NCI-H1092 (cell line): ENCODE data around the gene APH1A.
"Not testable (repeated sequence)": the region's sequence is repeated elsewhere in the genome, so short reads cannot be mapped to it uniquely, and the experiment has no call there.

Experiments used
- DNase-seq: peaks from one replicate; lab custom pipeline; 2025; lab: John Stamatoyannopoulos, UW

The APH1A gene

DNA sequence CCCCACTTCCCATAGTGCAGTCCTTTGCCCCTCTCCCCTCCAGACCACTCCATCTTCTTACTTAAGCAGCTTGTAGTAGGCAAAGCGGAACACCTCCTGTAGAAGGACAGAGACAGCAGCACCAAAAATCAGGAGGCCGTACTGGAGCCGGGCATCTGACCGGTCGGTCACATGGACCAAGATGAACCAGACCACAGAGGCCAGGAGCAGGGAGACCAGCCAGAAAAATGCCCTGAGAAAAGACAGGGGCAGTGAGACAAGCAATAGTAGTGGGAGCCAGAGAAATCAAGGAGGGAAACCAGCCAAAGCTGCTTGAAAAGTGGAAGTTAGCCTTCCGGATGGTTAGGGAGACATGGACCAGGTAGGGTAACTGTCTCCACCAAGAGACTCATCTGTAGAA lies 920 bp downstream of the APH1A start:
- DNase-seq, result no peak

DNA sequence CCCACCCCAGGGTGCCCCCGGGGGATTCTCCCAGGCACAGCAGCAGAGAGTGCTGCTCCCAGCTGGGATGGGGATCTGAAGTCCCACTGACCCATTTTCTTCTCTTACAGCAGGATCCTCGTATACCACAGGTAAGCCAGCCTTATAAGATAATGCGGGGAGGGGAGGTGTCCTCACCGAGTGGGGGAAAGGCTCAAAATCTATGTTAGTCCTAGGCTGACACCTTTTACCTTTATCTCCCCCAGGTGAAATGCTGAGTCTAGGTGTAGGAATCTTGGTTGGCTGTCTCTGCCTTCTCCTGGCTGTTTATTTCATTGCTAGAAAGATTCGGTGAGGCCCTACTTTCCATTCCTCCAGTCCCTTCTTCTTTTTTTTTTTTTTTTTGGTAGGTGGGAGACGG lies 5.3 kb downstream of the APH1A start:
- no peak for DNase-seq

DNA sequence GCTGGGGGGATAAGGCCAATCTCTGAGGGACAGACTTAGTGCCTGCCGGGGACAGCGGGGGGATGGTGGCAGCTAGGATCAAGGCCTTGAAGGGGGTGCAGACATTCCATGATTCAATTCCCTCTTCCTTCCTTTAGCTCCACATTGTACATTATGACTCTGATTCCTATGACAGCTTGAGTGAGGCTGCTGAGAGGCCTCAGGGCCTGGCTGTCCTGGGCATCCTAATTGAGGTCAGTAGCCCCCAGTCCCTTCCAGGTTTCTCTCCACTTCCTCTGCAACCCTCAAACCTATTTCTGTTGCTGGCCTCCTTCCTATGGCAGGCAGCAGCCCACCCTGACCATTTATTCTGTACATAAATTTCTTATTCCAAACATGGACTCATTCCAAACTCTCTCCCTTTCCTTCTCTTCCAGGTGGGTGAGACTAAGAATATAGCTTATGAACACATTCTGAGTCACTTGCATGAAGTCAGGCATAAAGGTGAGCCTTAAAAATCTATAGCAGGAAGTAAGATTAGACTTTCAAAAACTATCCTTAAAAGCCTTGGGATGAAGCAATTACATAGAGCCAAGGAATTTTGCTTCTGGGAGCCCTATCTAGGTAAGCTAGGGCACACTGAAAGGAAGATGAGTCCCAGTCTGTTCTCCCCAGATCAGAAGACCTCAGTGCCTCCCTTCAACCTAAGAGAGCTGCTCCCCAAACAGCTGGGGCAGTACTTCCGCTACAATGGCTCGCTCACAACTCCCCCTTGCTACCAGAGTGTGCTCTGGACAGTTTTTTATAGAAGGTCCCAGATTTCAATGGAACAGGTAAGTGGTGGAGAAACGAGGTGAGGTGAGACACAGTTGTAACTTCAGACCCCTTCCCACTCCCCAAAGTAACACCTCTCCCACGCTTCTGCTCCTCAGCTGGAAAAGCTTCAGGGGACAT lies 6.2 kb downstream of the APH1A start:
- DNase-seq, result no peak

DNA sequence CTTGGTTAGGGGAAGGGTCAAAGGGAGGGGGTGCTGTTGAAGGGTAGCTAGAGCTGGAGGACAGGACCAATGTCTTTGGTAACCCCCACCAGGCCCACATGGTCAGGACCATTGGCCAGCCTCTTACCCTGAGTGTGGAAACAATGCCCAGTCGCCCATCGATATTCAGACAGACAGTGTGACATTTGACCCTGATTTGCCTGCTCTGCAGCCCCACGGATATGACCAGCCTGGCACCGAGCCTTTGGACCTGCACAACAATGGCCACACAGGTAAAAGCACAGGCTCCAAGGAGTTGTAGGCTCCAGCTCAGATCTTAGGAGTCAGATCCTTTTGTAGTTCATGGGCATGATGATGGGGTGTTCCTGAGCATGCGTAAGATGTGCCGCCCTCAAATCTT lies 7.4 kb downstream of the APH1A start:
- DNase-seq, result no peak

DNA sequence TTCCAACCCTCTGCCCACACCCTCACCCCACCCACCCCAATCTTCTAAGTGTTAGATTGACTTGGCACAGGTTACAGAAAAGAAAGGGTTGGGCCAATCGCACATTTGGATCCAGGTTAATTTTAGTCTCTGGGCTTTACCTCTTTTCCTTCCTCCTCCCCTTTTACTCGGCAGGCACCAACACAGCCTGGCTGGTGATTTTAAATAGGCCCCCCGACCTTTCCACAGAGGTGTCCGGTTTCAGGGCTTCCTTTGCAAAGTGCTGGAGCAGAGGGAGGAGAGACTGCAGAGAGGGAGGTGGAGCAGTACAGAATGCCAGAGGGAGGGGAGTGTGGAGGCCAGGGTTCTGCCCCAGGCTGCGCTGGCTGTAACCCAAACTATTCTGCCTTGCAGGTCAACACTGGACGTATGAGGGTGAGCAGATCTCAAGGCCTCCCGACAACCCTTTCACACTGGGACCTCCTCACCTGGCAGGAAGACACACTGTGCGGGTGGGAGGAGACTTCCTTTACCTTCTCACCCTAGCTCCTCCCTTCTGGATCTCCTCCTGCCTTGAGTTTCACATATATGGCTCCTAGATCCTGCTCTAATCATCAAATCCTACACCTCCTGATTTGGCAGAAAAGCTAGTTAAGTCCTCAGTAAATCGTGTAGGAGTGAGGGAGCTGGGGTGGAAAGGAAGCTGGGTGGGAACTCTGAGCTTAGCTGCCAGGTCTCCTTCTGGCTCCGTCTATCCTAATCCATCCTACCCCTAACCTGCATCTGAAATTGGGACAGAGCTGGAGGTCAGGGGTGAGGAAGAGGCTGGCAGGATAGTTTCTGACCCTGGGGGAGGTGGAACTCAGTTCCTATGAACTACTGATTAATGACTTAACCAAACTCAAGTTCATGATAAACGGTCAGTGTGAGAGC lies 8.8 kb downstream of the APH1A start:
- DNase-seq, result peak; percentile 23

DNA sequence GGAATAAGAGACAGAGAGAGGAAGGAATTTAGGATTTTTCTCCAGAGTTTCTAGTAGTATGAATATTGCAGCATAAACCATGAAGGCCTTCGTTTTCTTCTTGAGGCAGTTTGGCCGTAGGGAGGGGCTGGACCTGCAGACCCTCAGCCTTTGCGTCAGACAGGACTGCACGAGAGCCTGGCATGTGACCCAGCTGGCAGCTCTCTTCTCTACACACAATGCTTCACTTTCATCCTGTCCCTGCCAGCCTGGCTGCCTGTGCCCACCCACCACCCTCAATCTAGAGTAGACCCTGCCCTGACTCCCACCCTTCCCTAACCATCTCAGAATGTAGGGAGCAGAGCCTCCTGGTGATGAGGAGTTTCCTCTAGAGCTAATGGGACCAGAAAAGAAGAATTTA lies 9.6 kb downstream of the APH1A start:
- no peak for DNase-seq

DNA sequence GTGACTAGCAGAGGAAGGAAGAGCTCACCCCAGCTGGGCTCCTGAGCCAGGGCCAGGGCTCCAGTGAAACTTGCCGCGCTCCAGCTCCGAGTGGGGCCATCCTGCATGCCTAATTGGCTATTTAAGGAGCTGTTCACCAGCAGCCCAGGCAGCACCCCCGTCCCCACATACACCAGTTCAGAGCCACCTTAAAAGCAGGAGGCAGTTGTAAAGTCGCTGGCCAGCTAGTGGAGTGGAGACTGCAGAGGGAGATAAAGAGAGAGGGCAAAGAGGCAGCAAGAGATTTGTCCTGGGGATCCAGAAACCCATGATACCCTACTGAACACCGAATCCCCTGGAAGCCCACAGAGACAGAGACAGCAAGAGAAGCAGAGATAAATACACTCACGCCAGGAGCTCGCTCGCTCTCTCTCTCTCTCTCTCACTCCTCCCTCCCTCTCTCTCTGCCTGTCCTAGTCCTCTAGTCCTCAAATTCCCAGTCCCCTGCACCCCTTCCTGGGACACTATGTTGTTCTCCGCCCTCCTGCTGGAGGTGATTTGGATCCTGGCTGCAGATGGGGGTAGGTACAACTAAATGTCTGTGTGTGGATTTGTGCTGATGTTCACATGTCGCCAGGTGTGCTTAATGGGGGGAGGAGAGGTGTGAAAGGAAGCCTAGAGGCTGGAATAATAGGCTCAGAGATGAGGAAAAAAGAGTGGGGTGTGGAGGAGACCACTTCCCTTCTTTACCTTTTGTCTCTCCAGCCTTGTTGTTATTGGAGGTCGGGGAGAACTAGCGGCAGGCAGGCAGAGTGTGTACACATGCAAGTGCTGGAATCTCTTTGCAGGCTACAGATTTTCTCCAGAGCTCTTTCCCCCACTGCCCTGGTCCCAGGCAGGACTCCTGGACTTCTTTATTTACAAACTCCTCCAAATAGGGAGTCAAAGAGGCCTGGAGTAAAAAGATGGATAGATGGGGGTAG lies 10.9 kb downstream of the APH1A start, which contains the start of gene CA14:
Gene CA14 (plus strand): TSS at position 151 of the 962 bp plus-strand sequence. CDS start 355 bp downstream, at position 506.
- no peak for DNase-seq

DNA sequence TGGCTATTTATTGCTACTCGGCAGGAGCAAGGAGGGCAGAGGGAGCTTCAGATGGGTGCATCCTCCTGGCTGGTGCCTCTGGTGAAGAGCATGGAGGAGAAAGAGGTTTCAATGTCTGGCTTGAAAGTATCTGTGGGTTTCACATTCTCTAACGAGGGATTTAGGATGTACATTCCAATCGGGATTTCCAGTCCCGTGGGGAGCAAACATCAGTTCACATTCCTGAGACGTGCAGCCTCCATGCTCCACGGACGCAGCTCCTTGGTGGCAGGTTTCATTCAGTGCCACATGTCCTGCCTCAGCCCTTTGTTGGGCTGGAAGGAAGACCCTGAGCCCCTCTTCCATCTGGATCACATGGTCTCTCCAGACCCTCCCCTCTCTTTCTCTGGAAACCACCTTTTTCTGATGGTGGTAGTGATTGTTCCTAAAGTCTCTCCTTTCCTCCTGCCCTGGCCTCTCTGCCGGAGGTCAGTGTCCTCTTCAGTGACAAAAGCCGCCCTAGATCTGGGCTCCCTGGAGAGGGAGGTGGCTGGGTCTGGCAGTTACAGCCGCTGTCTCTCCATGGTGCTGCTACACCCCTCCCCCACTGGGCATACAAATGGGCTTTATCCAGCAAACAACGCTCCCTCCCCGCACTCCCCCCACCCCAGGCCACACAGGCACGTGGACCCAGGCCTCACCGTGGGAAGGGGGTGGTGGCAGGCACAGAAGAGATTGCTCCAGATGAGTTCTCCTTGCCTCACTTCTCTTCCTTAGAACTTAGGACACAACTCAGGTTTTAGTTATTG lies 12.1 kb downstream of the APH1A start:
- DNase-seq, result no peak

DNA sequence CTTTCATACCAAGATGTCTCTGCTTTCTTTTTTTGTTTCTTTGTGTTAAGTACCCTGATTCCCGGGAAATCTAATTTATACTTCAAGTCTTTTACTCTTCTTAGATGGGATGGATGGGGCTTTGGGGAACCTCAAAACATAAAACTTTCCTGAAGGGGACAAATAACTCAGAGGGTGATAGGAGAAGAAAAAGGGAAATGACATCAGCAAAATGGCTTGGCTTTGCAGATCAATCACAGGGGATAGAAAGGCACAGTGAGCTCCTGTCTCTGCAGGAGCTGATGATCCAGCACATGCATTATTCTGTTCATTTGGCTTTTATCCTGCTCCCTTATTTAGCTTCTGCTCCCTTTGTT lies 12.6 kb downstream of the APH1A start:
- DNase-seq, result no peak

DNA sequence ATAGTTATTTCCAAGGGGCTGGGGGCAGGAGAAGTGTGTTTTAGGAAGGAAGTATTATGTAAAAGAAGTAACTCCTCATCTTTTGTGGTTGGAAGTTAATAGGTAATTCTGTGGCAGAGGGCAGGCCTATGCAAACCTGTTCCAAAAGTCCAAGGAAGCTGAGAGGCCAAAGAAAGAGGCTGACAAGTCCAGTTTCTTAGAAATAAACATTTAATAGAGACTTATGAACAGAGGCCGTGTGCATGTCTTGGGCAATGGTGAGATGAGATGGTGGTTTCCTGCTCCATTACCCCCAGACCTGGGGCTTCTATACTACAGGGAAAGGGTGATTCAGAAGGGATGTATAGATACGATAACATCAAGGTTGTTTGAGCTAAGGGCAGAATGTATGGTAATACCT lies 18.9 kb downstream of the APH1A start:
- DNase-seq, result no peak

DNA sequence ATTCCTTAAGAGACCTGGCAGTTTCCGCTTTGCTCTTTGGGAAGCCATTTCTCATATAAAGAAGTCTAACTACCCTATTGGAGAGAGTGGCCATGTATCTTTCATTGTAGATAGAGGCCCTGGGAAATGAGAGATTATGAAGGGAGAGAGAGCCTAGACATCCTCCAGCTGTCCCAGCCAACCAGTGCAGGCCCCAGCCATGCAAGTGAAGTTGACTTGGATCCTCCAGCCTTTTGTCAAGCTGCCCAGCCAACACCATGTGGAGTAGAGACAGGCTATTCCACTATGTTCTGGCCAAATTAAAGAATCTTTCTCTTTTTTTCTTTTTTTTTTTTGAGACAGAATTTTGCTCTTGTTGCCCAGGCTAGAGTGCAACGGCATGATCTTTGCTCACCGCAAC lies 25.8 kb downstream of the APH1A start:
- DNase-seq, result no peak

DNA sequence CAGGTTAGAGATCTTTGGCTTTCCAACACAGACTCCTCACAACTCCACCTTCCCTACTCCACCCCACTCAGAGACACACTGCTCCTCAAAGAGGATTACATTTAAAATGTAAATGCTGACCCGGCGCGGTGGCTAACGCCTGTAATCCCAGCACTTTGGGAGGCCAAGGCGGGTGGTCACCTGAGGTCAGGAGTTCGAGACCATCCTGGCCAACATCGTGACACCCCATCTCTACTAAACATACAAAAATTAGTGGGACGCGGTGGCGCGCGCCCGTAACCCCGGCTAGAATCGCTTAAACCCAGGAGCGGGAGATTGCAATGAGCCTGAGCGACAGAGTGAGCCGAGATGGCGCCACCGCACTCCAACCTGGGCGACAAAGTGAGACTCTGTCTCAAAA lies 31.1 kb downstream of the APH1A start:
- DNase-seq, result no peak

DNA sequence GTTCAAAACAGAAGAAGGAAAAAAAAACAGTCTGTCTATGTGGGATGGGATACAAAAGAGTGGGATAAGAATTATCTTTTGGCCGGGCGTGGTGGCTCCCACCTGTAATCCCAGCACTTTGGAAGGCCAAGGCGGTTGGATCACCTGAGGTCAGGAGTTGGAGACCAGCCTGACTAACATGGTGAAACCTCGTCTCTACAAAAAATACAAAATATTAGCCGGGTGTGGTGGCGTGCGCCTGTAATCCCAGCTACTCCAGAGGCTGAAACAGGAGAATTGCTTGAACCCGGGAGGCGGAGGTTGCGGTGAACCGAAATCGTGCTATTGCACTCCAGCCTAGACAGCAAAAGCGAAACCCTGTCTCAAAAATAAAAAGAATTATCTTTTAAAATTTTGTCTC lies 31.6 kb downstream of the APH1A start:
- not testable (repeated sequence) for DNase-seq

DNA sequence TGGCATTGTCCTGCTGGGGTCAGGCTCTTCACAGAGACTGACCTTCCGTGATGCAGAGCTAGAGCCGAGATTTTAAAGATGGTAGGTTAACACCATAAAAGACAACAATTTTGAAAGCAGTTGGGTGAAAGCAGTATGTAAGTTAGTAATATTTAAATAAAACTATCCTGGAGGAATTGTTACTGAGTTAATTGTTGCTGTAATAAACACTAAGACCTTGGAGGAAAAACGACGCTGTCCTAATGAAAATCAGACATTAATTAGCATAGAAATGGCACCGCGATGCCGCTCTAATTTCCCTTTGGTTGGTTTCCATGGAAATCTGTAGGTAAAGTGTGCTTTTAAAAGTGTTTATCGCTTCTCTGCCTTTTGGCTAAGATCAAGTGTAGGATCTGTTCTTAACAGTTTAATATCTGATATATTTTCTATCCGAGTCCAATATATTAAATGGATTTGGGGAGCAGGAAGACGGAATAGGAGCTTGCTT lies 32.2 kb downstream of the APH1A start:
- no peak for DNase-seq

DNA sequence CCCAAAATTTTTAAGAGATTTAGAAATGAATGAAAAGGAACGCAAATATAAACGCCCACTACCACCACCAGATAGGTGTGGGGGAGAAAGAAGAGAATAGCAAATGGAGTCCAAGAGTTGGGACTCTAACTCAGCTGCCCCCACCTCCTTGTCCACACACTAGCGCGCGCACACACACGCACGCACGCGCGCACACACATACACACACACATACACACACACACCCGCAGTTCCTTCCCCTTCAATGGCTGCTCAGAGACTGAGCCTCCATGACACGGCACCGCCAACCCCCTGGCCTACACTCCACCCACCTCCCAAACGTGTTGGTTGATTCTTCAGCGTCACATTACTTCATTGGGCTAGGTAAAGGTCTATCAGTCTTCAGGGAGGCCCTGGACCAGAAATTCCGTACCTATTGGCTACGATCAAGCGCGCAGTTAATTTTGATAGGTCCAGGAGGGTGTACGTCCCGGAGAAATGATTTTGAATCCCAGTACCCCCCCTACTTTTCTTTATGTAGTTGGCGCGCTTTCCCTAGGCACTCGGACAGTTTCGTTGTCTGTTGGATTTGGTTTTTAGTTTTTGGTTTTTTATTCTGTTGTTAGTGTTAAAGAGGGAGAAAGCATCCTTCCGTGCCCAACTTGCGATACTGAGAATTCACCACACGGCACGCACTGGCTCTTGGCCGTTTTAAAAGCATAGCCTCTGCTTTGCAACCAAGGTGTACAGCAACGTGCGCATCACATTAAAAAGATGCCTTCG lies 32.8 kb downstream of the APH1A start, which contains the start of gene ANP32E:
Gene ANP32E (minus strand): TSS at position 261 of the 762 bp plus-strand sequence. CDS start 326 bp downstream, outside the sequence.
- DNase-seq, result peak; percentile 99

DNA sequence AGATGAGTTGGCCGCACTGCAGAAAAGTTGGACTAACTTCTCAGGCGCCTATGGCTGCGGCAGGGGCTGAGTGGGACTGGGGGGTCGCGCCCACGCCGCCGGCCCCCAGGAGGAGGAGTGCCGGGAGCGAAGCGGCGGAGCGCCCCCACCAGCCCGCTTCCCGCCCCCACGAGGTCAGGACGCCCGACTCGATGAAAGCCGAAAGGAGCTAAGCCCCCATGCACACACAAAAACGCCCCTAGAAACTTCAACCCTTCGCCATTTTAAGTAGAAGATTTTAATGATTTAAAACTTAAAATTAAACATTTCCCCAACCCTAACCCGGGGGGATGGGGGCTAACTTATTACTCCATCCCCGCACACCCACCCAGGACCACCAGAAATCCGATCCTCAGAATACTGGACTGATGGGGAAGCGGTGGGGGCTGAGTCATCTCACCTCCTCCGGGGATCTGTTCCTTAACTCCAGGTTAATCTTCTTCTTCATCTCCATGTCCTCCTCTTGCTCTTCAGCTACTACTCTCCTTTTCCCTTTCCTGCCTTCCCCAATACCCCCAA lies 33.4 kb downstream of the APH1A start:
- peak; percentile 25 for DNase-seq

DNA sequence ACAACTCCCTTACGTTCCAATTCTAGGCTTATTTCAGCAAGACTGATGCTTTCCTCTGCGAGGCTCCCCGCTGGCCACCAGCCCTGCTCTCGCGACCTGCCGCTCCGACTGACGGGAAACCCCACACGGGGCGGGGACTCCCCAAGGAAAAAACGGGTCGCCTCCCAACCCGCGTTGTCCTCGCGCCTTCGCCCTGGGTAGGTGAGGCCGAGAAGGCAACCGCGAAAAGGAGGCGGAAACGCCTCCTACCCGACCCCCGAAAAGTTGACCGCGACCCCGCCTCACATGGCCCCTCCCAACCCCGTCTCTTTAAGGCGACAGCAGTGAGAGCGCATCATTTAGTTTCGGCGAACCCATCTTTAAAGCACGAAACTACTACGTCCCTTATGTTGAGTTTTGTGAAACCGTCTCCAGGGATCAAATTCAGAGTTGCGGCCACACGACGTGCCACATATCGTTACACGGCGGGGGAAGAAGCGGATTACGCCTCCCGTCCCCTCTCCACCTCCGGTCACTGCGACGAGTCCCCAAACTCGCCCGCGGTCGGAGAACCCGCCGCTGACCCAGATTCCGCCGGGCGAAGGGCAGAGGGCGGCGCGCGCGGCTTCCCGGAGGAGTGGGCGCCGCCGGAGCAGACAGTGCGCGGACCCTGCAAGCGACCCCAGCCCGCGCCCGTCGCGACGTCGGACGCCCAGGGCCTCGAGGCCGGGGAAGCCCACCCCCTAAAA lies 34.1 kb downstream of the APH1A start:
- peak; percentile 35 for DNase-seq

DNA sequence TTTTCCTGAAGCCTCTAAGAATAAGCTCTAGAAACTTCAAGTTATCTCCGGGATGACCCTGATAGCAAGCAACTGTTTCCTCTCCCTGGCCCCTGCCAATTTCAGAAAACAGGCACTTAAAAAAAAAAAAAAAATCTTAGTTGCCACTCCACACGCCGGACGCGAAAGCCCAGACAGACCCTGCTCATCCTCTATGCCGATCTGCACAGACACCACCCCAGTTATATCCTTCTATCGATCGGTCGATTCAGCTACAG lies 34.6 kb downstream of the APH1A start:
- DNase-seq, result no peak
